ENCODE measurements around the gene TMPRSS6.
A peak's percentile ranks its signal among the peaks of the same experiment; 100 is the strongest.

TMPRSS6 gene

DNA sequence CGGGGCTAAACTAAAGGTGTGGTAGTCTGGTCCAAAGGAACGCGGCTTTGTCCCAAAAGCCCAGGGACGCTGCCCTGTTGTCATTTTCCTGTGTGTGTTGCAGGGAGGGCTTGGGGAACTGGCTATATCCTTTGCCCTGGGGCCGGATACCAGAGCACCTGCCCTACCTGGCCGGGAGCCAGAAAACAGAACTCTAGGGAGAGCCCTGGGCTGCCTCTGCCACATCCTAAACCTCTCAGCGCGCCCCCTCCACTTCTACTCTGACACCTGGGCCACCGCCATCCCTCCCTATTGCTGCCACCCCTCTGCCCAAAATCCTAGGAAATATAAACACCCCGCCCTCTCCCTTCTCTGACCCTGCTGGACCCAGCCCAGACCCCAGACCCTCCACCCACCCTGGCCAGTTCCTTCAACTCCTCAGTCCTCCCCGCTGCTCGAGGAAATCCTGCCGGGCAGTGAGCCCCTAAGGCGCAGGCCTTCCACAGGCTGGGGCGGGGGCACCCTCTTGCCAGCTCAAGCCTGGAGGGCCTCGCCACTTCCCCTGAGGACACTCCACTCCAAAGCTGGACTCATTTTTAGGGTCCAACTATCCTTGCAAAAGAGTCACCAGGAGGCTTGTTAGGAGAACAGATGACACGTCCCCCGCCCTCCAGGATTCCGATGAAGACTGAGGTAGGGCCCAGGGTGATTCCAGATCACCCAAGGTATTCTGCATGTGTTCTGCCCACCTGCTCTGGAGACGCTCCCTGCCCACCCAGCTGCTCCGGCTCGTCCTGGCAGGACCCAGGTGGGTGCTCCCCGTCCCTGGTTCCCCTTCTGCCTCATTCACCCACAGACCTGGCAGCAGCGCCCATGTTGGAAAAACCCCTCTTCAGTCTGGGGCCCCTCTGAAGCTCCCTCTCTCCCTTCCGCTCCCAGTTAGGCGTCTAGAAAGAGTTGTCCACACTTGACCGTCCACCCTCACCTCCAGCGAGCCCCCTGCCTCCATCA, 45.8 kb downstream of the TMPRSS6 start:
- DNase-seq, result peak in 2 of 6 experiments; percentile 7 to 34

GRCh38 chr22:37062702-37063381, 46.7 kb downstream of the TMPRSS6 start:
- DNase-seq, result no peak

DNA sequence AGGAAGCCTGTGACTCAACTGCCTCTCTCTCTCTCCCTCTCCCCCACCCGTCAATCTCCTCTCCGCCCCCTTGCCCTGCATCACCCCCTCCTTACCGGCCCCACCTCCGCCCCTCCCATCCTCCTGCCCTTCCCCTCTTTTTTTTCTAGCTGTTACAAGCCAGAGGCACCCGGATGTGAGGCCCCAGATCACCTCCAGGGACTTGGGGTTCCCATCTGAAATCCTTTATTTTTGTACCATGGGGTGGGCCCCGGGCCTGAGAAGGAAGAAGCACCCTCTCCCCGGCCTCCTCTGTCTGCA, 47.2 kb downstream of the TMPRSS6 start:
- no peak for DNase-seq

DNA sequence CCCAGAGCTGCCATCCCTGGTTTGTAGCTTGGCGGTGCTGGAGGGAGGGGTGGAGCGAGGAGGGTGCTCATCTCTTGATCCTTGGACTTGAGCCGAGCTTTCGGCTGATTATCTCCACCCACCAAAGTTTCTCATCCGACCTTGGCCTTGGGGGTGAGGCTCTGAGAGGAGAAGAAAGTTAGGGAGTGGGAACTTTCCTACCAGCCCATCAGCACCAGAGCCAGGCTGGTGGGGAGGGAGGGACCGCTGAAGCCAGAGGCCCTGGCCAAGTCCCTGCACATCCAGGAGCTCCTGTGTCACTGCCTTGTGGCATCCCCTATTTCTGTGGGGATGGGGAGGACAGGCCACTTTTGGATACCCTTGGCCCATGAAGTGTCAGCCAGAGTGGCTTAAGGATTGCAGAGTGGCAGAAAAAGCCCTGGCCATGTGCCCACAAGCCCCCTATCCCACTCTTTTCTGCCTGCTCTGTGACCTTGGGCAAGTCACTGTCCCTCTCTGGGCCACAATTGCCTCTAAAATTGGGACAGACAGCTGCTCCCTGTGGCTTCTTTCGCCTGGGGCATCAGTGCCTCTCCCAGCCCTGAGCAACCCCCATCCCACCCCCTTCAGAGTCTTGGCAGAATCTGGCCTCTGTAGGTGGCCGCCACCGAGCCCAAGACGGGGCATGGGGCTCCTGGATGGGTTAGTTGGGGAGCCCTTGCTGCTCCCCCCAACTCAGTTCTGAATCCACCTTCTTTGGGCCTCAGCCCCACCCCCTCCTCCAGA, 47.7 kb downstream of the TMPRSS6 start:
- no peak for DNase-seq

GRCh38 chr22:37060801-37061610, 48.5 kb downstream of the TMPRSS6 start:
- DNase-seq, result no peak

- DNase-seq, result no peak
These were observed 49.5 kb downstream of the TMPRSS6 start for GRCh38 chr22:37059876-37060449.

DNA sequence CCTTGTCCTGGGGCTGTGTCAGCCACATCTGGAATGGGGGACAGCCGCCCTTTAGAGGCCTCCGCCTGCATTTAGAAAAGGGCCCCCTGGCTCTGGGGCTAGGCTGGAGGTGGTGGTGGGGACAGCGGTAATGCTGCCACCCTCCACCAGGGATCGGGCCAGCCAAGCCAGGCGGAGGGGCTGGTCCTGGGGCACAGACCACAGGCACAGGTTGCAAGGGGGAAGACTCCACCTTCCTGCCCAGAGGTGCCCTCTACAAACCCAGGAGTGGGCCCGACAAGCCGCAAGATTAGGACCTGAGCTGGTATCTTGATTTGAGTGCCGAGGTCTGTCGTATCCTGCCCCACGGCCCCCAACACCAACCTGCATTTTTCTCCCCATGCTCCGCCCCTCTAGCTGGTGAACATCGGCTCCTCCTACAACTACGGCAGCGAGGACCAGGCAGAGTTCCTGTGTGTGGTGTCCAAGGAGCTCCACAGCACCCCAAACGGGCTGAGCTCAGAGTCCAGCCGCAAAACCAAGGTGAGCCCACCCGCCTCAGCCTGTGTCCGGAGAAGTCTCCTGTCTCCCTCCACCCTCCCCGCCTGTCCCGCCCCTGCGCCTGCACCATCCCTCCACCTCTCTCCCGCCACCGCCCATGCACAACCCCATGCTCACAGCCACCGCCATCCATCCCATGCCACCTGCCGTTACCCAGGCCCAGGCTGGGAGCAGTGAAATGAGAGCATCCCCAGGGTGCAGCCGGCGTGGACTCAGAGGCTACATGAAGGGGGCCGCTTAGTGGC, 50.4 kb downstream of the TMPRSS6 start:
- DNase-seq, result no peak

GRCh38 chr22:37057796-37058510, 51.6 kb downstream of the TMPRSS6 start:
- DNase-seq, result no peak

- no peak for DNase-seq
These were observed 52.3 kb downstream of the TMPRSS6 start for GRCh38 chr22:37057226-37057625.

GRCh38 chr22:37056246-37056645, 53.3 kb downstream of the TMPRSS6 start:
- DNase-seq, result no peak

DNA sequence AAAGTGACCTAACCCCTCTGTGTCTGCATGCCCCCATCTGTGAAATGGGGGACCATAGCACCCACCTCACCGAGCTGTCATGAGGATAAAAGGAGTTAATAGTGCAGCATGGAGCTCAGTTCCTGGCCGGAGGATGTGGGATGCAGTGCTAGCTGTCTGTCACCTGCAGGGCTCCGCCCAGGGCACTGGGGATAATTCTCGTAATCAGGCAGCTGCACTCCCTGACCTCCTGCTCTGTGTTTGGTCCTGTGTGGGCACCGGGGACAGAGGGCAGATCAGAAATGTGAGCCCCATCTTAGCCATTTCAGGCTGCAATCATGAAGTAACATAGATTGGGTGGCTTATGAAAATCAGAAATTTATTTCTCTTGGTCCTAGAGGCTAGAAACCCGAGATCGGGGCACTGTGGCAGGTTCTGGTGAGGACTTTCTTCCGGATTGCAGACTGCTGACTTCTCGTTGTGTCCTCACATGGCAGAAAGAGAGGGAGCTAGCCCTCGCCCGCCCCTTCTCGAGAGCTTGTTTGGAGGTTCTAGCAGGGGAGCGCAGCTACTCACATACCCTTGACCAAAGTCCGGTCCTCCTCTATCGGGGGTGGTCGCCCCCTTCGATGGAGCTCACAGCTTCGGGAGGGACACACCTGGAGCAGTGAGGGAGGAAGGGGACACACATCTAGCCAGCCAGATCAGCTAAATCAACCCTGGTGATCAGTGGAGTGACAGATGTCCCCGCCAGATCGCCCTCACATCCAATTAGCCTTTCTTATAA, 54.7 kb downstream of the TMPRSS6 start:
- DNase-seq, result no peak

DNA sequence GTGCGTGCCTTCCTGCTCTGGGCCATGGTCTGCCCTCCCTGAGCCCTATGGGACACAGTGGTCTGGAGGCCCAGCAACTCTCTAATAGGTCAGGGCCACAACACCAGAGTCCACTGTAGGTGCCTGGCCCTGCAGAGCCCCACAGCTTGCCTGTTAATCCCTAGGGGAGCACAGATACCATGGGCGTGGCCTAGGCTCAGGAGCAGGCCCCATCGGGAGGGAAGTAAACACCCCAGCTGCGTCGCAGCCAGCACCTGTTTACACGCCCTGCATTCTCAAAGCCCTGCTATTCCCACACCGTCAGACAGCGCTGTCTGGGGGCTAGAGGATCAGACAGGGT, 55.5 kb downstream of the TMPRSS6 start:
- no peak for DNase-seq

DNA sequence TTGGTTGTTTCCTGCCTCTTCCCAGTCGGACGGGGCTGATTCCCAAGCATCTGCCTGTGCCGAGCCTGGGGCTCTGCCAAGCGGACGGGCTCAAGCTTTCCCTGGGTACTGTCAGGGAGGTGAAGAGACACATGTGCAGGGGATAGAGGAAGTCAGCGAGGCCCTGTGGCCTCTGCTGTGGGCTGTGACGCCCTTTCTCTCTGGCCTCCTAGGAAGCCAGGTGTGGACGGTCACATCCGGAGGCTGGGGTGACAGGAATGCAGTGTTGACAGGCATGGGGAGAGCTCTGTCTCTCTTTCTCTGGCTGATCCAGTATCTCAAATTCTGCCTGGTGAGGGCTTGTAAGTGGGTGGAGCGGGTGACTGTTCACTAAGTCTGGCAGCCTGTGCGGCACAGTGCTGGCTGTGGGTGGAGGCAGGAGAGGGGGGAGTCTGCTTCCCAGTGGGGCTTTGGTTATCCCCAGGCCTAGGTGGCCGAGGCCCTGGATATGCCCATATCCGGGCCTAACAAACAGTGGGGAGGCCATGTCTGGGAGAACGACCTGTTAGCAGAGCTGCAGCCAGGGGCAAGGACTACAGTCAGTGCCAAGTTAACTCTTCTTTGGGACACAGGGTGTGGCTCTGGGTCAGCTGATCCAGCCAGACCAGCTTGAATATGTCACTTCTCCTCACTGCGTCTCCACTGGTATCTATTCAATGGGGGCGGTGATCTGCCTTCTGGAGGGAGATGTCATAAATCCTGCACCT, 56.0 kb downstream of the TMPRSS6 start:
- no peak for DNase-seq

GRCh38 chr22:37052386-37053309, 56.9 kb downstream of the TMPRSS6 start:
- no peak for DNase-seq

- peak; percentile 34 to 66 (median 54) for DNase-seq
These were observed 57.8 kb downstream of the TMPRSS6 start, which contains the start of gene KCTD17 for GRCh38 chr22:37051391-37052385. Gene KCTD17 (plus strand): TSS chr22:37051742. CDS start chr22:37051761, 19 bp downstream.

DNA sequence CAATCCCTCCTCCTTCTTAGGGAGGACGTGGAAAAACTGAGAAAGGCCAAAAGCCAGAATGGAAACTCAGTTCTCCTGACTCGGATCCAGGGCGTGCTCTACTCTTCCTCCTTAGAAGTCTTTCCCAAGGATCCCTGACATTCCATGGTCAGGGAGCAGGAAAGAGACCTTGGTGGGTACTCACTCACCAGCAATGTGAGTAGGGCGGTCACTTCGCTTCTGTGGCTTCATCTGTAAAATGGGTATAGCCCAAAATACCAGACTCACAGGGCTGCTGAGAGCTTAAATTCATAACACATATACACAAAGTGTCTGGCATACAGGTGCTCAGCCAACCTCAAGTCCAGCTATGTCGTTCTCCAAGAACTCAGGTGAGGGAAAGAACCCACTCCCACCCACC, 58.6 kb downstream of the TMPRSS6 start:
- no peak for DNase-seq

- DNase-seq, result no peak
These were observed 60.3 kb downstream of the TMPRSS6 start for GRCh38 chr22:37049224-37049623.

Measured in stimulated activated naive CD4-positive, alpha-beta T cell (primary cell).